HG03354 (cell line): ENCODE results near the gene NANOS2.

Experiments used
- ATAC-seq: cut with Tn5 transposase; IDR thresholded peaks from one replicate; pipeline ENCODE4 v1.9.1; 2021; ENCODE audit warnings: mild to moderate bottlenecking; ENCODE audit not compliant: unreplicated experiment, poor library complexity, severe bottlenecking

NANOS2 gene

DNA sequence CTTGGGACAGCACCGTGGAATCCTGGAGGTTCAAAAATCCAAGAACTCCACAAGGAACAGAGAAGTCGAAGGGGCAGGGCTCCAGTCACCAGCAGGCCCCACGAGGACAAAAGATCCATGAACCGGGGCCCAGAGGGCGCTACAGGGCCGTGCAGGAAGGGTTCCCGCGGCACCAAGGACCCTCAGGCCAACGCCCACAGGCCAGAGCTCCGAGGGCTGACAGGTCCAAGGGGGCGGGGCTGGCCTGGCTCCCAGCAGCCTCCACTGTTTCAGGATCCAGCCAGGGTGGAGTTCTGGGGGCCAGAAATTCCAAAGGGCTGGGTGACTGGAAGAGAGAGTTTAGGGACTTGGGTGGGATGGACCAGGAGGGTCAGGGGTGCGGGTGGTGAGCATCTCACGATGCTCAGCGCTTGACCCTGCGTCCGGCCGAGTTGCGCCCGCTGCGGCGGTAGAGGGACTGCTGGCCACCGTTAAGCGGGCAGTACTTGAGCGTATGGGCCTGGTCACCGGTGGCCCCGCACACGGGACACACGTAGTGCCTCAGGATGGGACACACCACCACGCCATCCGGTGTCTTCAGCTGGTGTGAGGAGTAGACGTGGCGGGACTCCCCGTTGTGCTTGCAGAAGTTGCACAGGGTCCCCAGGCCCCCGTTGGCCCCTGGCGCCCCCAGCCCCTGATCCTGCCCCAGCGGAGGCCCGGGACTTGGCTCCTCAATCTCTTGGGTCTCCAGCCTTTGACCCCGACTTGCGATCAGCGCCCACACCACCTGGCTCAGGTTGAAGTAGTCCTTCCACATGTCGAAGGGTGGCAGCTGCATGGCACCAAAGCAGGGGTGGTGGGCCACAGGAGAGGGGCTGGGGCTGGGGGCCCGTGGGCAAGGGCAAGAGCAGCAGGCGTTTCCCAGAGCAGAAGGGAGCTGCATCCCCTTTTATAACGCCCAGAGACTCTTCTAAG is at the start of gene NANOS2:
TSS of gene NANOS2 (minus strand) at position 905 of the 957 bp plus-strand sequence. CDS start at position 820, 85 bp downstream.
- ATAC-seq: no peak

- no peak for ATAC-seq
Observed at GRCh38 chr19:45962021-45962420, 47.4 kb upstream of the NANOS2 start.

DNA sequence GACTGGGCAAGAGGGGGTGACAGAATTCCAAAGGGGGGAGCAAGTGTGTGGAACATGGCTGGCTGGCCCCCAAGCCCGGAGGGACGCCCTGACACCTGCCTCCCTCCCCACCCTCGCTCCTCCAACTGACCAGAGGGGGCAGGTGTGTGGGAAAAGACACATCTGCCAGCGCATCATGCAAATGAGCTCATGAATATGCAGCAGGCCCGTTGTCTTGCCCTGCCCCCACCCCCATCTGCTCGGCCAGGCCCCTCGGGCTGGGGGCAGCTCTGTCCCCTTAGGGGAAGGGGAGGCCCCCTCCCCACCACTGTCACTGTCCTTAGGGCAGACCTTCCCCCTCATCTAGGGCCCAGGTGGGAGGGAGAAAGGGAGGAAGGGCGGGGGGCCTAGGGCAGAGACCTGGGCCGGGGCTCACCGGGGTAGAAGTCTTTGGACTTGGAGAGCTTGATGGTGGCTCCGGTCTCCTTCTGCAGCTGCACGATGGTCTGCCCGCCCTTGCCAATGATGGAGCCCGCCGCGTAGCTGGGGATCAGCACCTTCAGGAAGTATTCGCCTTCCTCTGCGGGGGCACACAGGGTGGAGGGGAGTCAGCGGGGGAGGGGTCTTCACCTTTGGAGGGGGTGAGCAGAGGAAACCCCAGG is 46.1 kb upstream of the NANOS2 start:
- no peak for ATAC-seq

DNA sequence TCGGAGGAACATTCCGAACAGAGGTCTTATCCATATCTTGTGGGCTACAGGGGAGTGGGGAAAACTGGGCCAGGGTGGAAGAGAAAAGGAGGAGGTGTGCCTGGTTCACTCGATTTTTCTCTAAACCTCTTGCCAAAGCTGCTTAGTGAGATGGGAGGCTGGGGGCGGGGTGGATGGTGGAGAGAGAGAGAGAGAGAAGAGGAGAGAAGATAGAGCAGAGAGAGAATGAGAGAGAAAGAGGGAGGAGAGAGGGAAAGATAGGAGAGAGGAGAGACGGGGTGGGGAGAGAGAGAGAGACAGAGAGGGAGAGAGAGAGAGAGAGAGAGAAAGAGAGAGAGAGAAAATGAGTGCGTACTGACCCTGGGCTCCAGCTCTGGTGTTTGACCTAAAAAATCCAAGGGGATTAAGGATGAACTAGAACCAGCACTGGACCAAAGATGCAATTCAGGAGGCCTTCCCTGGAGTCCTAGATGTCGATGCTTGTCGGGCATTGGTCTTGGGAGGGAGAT is 45.0 kb upstream of the NANOS2 start:
- no peak for ATAC-seq

- ATAC-seq: no peak
Observed at GRCh38 chr19:45958769-45959516, 44.4 kb upstream of the NANOS2 start.

DNA sequence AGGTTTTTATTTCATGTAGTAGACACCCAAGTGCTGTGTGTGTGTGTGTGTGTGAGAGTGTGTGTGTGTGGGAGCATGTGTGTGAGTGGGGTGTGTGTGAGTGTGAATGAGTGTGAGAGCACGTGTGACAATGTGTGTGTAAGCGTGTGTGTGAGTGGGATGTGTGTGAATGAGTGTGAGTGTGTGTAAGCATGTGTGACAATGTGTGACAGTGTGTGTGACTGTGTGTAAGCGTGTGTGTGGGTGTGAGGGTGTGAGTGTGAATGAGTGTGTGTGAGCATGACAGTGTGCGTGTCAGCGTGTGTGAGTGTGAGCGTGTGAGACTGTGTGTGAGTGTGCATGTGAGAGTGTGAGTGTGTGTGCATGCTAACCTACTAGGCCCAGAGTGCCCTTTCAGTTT is 43.7 kb upstream of the NANOS2 start:
- no peak for ATAC-seq

- no peak for ATAC-seq
Observed at GRCh38 chr19:45955905-45956608, 41.5 kb upstream of the NANOS2 start.

GRCh38 chr19:45954156-45954555 is 39.6 kb upstream of the NANOS2 start:
- ATAC-seq: no peak

DNA sequence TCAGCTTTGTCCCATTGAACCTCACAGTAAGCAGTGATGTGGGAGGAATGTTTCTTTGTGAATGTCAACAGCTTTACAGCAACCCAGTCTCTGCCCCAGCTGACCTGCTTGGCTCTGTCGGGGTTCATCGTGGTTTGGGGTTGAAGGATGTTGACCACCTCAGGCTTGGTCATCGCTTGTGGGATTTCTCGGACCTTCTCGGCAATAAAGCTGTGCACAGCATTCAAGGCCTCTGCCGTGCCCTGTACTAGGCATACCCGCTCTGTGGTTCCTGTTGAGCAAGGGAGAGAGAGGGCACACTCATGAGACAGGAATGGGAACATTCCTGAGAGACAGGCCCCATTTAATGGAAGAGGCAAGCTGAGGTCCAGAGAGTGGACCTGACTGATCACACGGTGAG is 39.1 kb upstream of the NANOS2 start:
- ATAC-seq: no peak

- no peak for ATAC-seq
Observed at GRCh38 chr19:45952686-45953505, 38.3 kb upstream of the NANOS2 start.

GRCh38 chr19:45952341-45952685 is 37.7 kb upstream of the NANOS2 start:
- ATAC-seq: no peak

- no peak for ATAC-seq
Observed at GRCh38 chr19:45947926-45948325, 33.3 kb upstream of the NANOS2 start.

DNA sequence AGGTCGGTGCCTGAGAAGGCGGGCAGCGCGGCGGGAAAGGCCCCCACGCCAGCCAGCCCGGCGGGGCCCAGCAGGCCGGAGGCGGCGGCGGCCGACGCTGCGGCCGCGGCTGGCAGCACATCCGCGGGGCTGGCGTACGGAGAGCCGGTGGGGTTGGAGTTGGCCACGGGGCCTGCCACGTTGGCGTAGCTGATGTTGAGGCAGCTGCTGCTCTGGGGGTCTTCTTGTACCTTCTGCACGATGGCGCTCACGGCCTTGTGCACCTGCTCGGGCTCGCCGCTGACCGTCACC is 25.9 kb upstream of the NANOS2 start:
- ATAC-seq: no peak

DNA sequence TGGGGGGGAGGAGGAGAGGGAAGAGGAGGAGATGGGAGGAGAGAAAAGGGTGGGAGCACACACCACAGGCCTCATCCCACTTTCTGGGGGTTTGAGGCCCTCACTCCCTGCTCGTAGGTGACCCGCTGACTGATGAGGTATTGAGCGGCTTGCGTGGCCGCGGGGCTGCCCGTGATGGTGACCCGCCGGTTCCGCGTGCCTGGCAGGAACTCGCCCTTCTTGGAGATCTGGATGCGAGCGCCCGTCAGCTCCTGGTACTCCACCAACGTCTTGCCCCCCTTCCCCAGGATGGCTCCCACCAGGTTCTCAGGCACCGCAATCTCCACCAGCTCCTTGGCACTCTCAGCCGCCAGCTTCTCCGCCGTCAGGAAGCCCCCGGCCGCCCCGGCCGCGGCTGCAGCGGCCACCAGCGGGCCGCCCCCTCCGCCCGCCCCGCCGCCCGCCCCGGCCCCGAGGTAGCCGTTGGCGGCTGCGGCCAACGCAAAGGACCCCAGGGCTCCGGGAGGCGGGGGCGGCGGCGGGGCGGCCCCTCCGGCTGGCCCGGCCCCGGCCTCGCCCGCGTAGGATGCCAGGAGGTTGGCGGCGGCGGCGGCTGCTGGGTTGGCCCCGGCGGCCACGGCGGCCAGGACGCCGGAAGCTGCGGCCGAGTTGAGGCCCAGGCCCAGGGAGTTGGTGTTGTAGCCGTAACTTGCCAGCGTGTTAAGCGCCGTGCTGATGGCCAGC is 25.4 kb upstream of the NANOS2 start:
- ATAC-seq: no peak

- no peak for ATAC-seq
Observed at GRCh38 chr19:45938733-45939319, 24.2 kb upstream of the NANOS2 start.

GRCh38 chr19:45935267-45935666 is 20.7 kb upstream of the NANOS2 start:
- no peak for ATAC-seq

DNA sequence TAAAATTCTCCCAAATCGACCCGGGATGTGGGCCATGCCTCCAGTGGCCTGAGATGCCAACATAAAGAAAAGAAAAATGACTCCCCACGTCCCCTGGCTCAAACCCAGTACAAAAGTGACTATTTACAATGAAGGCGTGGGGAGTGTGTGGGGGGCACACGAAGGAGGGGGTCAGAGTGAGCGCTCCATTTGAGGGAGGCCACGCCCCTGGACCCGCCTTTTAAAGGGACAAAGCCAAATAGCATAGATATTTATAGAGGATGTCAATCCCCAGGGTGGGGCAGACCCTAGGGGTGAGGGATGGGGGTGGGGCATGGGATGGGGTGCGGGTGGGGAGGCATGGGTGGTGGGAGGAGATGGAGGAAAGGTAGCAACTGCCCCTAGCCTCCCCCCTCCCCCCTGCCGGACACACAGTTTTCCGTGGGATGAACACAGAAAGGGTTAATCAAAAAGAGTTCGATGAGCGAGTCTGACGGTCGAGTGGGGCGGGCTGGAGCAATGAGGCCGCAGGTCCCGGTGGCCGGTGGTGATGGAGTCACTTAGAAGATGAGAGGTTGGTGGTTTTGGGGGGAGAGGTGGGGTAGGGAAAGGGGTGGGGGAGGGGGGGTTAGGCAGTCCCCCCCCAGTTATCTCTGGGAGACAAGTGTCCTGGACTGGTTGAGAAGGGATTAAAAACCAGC is 20.1 kb upstream of the NANOS2 start:
- ATAC-seq: no peak

GRCh38 chr19:45933759-45934158 is 19.2 kb upstream of the NANOS2 start:
- ATAC-seq: no peak
